ENCODE data around the gene FOXK1.
"Not testable (repeated sequence)": the region's sequence is repeated elsewhere in the genome, so short reads cannot be mapped to it uniquely, and the experiment has no call there.

Gene FOXK1

DNA sequence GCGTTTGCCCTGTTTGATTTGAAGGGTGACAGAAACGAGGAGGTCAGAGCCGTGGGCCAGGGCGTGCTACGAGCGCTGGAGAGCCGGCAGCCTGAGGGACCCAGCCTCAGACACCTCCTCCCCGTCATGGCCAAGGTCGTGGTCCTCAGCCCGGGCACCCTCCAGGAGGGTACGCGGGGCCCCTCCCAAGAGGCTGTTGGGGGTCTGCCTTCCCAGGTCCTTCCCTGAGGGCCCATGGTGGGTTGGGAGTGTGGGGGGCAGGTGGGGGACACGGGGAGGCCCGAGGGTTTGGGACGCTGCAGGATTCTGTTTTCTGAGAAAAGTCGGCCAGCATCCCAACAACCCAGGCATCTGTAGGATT, 101.2 kb downstream of the FOXK1 start:
- DNase-seq, result no peak

- no peak for DNase-seq
Observed at GRCh38 chr7:4783762-4784351, 101.8 kb downstream of the FOXK1 start.

DNA sequence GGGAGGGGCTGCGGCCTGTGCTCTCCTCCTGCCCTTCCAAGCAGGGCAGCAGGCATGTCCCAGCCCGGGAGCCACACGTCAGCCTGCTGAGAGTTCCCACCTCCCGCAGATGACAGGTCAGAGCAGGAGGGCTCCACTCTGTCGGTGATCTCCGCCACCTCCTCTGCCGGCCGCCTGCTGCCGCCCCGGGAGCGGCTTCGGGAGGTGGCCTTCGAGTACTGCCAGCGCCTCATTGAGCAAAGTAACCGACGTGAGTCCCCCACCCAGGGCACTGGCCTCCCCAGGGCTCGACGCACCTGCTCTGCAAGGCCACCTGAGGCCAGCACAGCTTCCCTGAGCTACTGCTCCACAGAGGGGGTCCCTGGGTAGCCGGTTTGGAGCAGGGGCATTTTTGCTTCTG, 102.7 kb downstream of the FOXK1 start:
- no peak for DNase-seq

DNA sequence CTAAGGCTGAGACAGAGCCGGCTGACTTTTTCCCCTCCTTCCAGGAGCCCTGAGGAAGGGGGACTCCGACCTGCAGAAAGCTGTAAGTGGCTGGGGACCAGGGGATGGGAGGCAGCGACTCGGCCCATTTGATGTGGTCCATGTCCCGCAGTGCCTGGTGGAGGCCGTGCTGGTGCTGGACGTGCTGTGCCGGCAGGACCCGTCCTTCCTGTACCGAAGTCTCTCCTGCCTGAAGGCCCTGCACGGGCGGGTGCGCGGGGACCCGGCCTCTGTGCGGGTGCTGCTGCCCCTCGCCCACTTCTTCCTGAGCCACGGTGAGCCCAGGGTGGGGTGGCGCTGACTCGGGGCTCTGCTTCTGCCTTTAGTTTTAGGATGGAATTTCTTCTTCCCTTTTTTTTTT, 103.3 kb downstream of the FOXK1 start:
- no peak for DNase-seq

DNA sequence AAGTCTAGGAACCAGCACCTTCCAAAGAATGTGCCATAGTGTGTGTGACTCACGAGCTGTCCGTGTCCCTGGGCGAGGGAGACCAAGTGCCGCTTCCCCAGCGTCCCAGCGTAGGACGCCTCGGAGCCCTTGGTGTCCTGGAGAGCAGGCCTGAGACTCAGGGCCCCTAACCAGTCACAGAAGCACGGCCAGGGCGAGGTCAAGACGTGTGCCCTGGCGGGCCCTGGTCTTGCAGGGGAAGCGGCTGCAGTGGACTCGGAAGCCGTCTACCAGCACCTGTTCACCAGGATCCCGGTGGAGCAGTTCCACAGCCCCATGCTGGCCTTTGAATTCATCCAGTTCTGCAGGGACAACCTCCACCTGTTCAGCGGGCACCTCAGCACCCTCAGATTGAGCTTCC, 103.9 kb downstream of the FOXK1 start:
- no peak for DNase-seq

GRCh38 chr7:4787541-4787940, 105.4 kb downstream of the FOXK1 start:
- no peak for DNase-seq

DNA sequence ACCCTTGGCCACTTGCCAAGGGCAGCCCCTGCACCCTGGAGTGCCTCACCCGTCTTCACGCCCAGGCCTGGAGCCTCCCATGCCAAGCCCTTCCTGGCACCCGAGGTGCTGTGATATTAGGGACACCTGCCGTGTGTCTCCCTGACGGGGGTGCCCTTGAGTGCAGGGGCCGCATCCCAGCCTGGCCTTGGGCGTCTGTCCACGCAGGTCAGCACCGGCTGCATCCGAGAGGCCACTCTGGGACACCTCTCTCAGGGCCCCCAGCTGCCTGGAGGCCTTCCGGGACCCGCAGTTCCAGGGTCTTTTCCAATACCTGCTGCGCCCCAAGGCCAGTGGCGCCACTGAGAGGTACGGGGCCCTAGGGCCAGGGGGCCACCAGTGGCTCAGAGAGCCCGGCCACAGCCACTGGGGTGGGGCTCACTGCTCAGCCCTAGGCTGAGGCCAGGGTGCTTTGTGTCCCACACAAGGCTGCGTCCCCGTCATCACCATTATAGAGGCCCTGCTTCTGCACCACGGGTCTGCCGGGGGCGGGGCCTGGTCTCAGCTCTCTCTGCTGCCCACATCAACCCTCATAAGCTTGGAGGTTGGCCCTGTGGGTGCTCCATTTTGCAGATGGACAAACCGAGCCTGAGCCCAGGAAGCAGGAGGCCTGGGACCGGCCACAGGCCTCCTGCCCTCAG, 106.0 kb downstream of the FOXK1 start:
- no peak for DNase-seq

DNA sequence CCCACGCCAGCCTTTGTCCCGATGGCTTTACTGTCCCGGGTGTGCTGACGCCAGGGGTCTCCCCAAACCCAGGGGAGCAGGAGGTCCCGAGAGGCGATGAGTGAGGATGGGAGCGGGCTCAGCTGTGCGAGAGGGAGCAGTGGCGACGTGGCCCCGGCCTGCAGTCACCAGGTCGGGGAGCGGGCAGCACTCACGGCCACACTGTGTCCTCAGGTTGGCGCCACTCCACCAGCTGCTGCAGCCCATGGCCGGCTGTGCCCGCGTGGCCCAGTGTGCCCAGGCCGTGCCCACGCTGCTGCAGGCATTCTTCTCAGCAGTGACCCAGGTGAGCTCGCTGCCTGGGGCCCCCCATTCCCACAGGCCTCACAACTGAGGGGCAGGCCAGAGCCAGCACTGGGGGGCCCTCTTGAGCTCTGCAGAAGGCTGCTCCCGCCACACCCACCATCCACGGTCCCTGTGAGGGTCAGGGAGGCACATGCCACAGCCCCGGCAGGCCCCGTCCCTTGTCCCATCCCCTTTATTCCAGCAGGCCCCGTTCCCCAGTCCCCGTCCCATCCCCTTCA, 106.6 kb downstream of the FOXK1 start:
- DNase-seq, result no peak

DNA sequence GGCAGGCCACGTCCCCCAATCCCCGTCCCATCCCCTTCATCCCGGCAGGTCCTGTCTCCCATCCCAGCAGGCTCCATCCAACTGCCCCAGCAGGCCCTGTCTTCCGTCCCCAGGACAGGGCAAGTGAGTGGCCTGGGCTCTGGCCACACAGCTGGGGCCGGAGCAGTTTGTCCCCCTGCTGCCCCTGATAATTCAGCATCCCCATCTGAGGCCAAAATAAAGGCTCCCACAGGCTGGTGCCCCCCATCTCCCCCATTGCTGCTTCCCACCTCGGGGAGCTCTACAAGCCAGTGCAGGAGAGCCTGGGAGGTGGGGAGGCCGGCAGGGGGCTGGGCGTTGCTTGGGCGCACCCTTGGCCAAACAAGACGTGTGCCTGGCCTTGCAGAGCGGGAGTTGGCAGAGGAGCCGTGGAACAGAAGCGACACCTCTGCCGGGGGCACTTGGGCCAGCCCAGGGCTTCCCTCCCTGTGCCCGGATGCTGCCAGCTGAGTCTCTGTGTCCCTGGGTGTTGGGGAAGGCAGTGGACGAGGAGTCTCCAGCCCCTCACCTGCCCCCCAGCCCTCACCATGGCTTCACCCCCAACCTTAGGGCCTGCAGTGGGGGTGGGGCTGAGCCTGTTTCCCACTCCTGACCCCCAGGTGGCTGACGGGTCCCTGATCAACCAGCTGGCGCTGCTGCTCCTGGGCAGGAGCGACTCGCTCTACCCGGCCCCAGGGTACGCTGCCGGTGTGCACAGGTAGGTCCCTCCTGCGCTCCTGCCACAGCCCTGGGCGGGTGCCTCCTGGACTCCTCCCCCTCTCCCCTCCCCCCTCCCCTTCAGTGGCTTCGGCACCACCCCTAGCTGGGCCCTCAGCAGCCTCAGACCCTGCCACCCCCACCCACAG, 107.3 kb downstream of the FOXK1 start:
- peak in 1 of 56 donors; percentile 18 for DNase-seq

GRCh38 chr7:4790078-4790465, 108.0 kb downstream of the FOXK1 start:
- peak in 2 of 56 donors; percentile 40 to 45 for DNase-seq

DNA sequence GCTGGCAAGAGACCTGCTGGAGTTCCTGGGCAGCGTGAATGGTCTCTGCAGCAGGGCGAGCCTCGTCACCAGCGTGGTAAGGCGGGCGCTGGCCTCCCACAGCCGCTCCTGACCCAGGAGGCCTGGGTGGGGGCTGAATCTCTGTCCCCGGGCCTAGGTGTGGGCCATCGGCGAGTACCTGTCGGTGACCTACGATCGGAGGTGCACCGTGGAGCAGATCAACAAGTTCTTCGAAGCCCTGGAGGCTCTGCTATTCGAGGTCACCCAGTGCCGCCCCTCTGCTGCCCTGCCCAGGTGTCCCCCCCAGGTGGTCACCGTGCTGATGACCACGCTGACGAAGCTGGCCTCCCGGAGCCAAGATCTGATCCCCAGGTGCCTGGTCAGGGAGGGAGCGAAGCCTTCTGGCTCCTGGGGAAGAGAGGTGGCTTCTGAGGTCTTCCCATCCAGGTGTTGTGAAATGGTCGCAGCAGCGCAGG, 108.5 kb downstream of the FOXK1 start:
- DNase-seq, result no peak

- peak in 1 of 56 donors; percentile 8 for DNase-seq
Observed at GRCh38 chr7:4791101-4791737, 109.1 kb downstream of the FOXK1 start.

GRCh38 chr7:4791738-4792536, 109.8 kb downstream of the FOXK1 start:
- DNase-seq, result peak in 54 of 56 donors; percentile 19 to 90 (median 65)

- peak in 5 of 56 donors; percentile 30 to 54 (median 42) for DNase-seq
Observed at GRCh38 chr7:4792537-4793126, 110.5 kb downstream of the FOXK1 start.

DNA sequence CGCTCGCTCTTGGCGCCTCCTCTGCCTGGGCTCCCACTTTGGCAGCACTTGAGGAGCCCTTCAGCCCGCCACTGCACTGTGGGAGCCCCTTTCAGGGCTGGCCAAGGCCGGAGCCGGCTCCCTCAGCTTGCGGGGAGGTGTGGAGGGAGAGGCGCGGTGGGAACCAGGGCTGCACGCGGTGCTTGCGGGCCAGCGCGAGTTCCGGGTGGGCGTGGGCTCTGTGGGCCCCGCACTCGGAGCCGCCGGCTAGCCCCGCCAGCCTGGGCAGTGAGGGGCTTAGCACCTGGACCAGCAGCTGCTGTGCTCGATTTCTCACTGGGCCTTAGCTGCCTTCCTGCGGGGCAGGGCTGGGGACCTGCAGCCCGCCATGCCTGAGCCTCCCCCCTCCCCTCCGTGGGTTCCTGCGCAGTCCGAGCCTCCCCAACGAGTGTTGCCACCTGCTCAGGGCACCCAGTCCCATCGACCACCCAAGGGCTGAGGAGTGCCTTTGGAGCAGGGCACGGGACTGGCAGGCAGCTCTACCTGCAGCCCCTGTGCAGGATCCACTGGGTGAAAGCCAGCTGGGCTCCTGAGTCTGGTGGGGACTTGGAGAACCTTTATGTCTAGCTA, 111.4 kb downstream of the FOXK1 start:
- peak in 2 of 56 donors; percentile 21 to 46 for DNase-seq

GRCh38 chr7:4794171-4794570, 112.1 kb downstream of the FOXK1 start:
- DNase-seq, result not testable (repeated sequence)

DNA sequence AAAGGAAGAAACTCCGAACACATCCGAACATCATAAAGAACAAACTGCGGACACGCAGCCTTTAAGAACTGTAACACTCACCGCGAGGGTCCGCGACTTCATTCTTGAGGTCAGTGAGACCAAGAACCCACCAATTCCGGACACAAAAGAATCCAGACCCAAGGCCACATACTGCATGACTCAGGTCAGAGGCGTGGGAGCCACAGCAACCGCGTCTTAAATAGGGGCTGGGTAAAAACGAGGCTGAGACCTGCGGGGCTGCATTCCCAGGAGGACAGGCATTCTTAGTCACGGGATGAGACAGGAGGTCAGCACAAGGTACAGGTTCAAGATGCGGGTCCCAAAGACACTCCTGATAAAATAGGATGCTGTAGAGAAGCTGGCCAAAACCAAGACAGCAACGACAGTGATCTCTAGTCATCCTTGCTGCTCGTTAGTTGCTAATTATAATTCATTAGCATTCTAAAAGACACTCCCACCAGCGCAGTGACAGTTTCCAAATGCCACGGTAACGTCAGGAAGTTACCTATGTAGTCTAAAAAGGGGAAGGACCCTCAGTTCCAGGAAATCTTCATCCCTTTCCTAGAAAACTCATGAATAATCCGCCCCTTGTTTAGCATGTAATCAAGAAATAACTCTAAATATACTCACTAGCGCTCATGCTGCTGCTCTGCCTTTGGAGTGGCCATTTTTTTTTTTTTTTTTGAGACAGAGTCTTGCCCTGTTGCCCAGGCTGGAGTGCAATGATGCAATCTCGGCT, 112.7 kb downstream of the FOXK1 start:
- DNase-seq, result no peak

DNA sequence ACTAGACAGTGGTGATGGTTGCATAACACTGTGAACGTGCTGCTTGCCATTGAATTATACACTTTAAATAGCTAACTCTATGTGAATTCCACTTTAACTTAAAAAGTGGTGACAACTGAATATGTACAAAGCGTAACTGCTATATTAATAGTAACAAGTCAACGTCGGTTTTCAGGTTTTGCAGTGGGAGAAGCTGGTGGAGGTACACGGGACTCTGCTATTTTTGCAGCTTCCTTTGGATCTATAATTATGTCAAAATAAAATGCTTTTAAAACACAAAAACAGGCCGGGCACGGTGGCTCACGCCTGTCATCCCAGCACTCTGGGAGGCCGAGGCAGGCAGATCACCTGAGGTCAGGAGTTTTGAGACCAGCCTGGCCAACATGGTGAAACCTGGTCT, 114.4 kb downstream of the FOXK1 start:
- DNase-seq, result no peak

Data from amygdala (tissue), 56 donors.